BJ (cell line): ENCODE data around the gene SLC35E2B. TPM values are rescaled to one million over a fixed set of nuclear protein-coding genes. Genes with fewer than 3 reads are reported as not detected.

Experiments
- CTCF ChIA-PET: fragments of 350-600 bp; formaldehyde crosslinking; extraction: SDS; loops from one replicate; lab custom pipeline; 2021; ENCODE audit warnings: antibody characterized with exemption, inconsistent platforms; lab: Yijun Ruan, JAX
- POLR2A ChIA-PET: fragments of 300-600 bp; sonication (Branson Sonifier 250); formaldehyde crosslinking; extraction: SDS; loops from one replicate; lab custom pipeline; 2021; ENCODE audit warnings: antibody characterized with exemption; lab: Charles Lee
- DNase-seq: peaks from one replicate; pipeline ENCODE4 v3.0.0-alpha.2; 2011; ENCODE audit warnings: low read depth
- H3K27me3 ChIP-seq: 2 replicates; pipeline ENCODE4 v1.6.0; 2011; ENCODE audit warnings: low read length; ENCODE audit not compliant: control insufficient read depth, insufficient read depth
- H3K36me3 ChIP-seq: 2 replicates; pipeline ENCODE4 v1.5.1; 2011; ENCODE audit warnings: low read length; ENCODE audit not compliant: control insufficient read depth, insufficient read depth
- H3K4me3 ChIP-seq: 2 replicates; pipeline ENCODE4 v1.5.1; 2011; ENCODE audit warnings: low read depth, mild to moderate bottlenecking, control low read depth, low read length
- CTCF ChIP-seq: IDR thresholded peaks from 2 replicates; pipeline ENCODE4 v1.5.1; 2011; ENCODE audit warnings: low read depth, mild to moderate bottlenecking, control low read depth, inconsistent platforms, low read length, moderate library complexity; ENCODE audit not compliant: insufficient read depth
- polyA plus RNA-seq: library from polyadenylated mRNA; depleted of rRNA; stranded (reverse); fragments of >200 nt; gene quantifications from 2 replicates; pipeline ENCODE4 v1.2.3, GENCODE V29; 2011

SLC35E2B gene
- polyA plus RNA-seq, 1 experiment: 15.8 TPM

GRCh38 chr1:1672181-1672965 is 20.2 kb downstream of the SLC35E2B start:
- DNase-seq: no peak
- CTCF ChIA-PET: no interaction called here
- H3K36me3 ChIP-seq: peaks cover 15% of the 10 kb centered on the region
- POLR2A ChIA-PET: no interaction called here
- no peak overlapping the region for H3K4me3 ChIP-seq
- H3K27me3 ChIP-seq: no peaks in the 10 kb centered on the region
- TF ChIP-seq CTCF: no peak

- CTCF ChIA-PET: interaction anchor here (1.5 kb wide), 1 partner anchor 9 kb away, joined by 3 read pairs; no protein-coding TSS in a partner anchor
- POLR2A ChIA-PET: no interaction called here
Measured at GRCh38 chr1:1671365-1672119, 21.1 kb downstream of the SLC35E2B start.

GRCh38 chr1:1670866-1671265 is 21.7 kb downstream of the SLC35E2B start:
- ChIA-PET CTCF (interaction anchor here (1.5 kb wide), 1 partner anchor 10 kb away, joined by 3 read pairs; no protein-coding TSS in a partner anchor), POLR2A (no interaction called here)
- Histone ChIP-seq H3K27me3 (no peaks in the 10 kb centered on the region), H3K4me3 (no peak overlapping the region), H3K36me3 (peaks cover 23% of the 10 kb centered on the region)
- no peak for DNase-seq
- no peak for TF ChIP-seq CTCF

More at GRCh38 chr1:1671365-1672119, 21.1 kb downstream of the SLC35E2B start:
- DNase-seq: no peak
- TF ChIP-seq CTCF: no peak
- Histone ChIP-seq H3K4me3 (no peak overlapping the region), H3K36me3 (peaks cover 16% of the 10 kb centered on the region), H3K27me3 (no peaks in the 10 kb centered on the region)

GRCh38 chr1:1669468-1670440 is 22.8 kb downstream of the SLC35E2B start:
- no peak for DNase-seq
- Histone ChIP-seq H3K4me3 (no peak overlapping the region), H3K27me3 (no peaks in the 10 kb centered on the region), H3K36me3 (peaks cover 34% of the 10 kb centered on the region)
- ChIA-PET CTCF (interaction anchor here (1.1 to 1.5 kb wide), 2 partner anchors 10 to 11 kb away, joined by 3 read pairs; no protein-coding TSS in a partner anchor), POLR2A (no interaction called here)
- TF ChIP-seq CTCF: no peak
